Activated T-helper 2 cell treated with anti-CD3 and anti-CD28 coated beads, Interferon-gamma antibody, Interleukin-2, Interleukin-4, amounts not matched to agents 10 μg/mL and 5 μg/mL and 100 μg/mL, durations not matched to agents 14 hours and 24 hours and 36 hours (primary cell): Measurements from ENCODE around the gene LYST. TPM values are rescaled to one million over a fixed set of nuclear protein-coding genes. Genes with fewer than 3 reads are reported as not detected.
"Not testable (repeated sequence)": the region's sequence is repeated elsewhere in the genome, so short reads cannot be mapped to it uniquely, and the experiment has no call there.

Experiments used
- DNase-seq: peaks from one replicate; pipeline ENCODE4 v3.0.0; 2021; ENCODE audit warnings: low spot score
- H3K27ac Mint-ChIP-seq: one replicate; pipeline ENCODE4 v1.8.0; 2021; ENCODE audit warnings: mixed read lengths
- H3K27me3 Mint-ChIP-seq: one replicate; pipeline ENCODE4 v1.8.0; 2021; ENCODE audit warnings: low read depth, mixed read lengths
- H3K36me3 Mint-ChIP-seq: one replicate; pipeline ENCODE4 v1.8.0; 2021; ENCODE audit warnings: low read depth, mixed read lengths
- H3K4me1 Mint-ChIP-seq: one replicate; pipeline ENCODE4 v1.8.0; 2021; ENCODE audit warnings: low read depth, mixed read lengths
- H3K4me3 Mint-ChIP-seq: one replicate; pipeline ENCODE4 v1.8.0; 2021; ENCODE audit warnings: low read depth, mild to moderate bottlenecking, moderate library complexity, mixed read lengths
- H3K9me3 Mint-ChIP-seq: one replicate; pipeline ENCODE4 v1.8.0; 2021; ENCODE audit warnings: mixed read lengths
- intact Hi-C: fragments of 100-400 bp; cut with micrococcal nuclease; formaldehyde crosslinking; loops from one replicate; pipeline ENCODE4 v1.15.1; 2023
- total RNA-seq: library from RNA; stranded (reverse); gene quantifications from 2 replicates; pipeline ENCODE4 v1.2.3, GENCODE V29; 2022

The LYST gene
- total RNA-seq, 1 donor from 2014 or later: 98.6 TPM

DNA sequence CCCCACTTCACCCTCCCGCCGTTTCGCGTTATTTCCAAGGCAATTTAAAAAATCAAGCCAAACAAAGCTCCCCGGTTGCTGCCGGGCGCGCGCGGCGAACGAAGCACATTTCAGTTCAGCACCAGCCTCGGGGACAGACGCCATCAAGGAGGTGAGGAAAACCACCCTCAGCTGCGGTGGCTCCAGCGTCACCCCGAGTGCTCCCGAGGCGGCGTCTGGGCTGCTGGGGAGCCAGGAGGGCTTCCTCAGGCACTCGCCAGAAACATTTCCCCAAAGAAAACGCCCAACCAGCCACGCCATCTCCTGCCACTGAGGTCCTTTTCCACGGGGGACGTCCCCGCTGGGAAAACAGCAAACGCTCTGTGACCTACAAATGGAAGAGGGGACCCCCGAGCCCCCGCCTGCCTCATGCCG, 217.7 kb downstream of the LYST start:
- intact Hi-C loops: loop anchor here (10.0 kb wide), 1 partner anchor 484 kb away; the partner anchor contains the start of gene RBM34
- peak; percentile 50 for DNase-seq
- peaks cover 50% of the 10 kb centered on the region for H3K4me1 Mint-ChIP-seq
- H3K36me3 Mint-ChIP-seq: peaks cover 48% of the 10 kb centered on the region
- H3K27ac Mint-ChIP-seq: peak overlapping the region; percentile 92
- H3K27me3 Mint-ChIP-seq: peaks cover 45% of the 10 kb centered on the region
- H3K4me3 Mint-ChIP-seq: peak overlapping the region; percentile 93
- H3K9me3 Mint-ChIP-seq: no peaks in the 10 kb centered on the region

DNA sequence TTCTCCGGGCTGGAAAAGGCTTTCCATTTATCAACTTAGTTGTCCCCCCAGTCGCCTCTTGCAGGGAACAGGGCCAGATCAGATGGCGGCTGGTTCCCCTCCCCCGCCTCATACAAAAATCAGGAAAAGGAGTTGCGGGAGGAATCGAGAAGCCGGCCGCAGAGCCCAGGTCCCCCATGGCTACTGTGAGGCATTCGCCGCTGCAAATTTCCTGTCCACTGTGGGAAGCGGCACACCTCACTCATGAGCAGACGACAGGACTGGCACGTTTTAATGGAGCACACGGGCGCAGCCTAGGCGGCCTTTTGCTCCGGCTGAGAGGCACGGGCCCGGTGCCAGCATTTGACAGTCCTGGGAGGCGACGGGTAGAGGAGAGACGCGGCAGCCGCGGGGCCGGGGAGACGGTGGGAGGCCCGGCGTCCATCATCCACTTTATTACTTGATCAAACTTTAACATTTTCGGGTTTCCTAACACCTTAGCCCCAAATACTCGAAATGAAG, 218.2 kb downstream of the LYST start:
- peaks cover 55% of the 10 kb centered on the region for H3K4me1 Mint-ChIP-seq
- H3K9me3 Mint-ChIP-seq: no peaks in the 10 kb centered on the region
- H3K4me3 Mint-ChIP-seq: peak overlapping the region; percentile 93
- DNase-seq: no peak
- intact Hi-C loops: loop anchor here (10.0 kb wide), 1 partner anchor 484 kb away; the partner anchor contains the start of gene RBM34
- peak overlapping the region; percentile 92 for H3K27ac Mint-ChIP-seq
- peaks cover 53% of the 10 kb centered on the region for H3K36me3 Mint-ChIP-seq
- H3K27me3 Mint-ChIP-seq: peaks cover 43% of the 10 kb centered on the region

DNA sequence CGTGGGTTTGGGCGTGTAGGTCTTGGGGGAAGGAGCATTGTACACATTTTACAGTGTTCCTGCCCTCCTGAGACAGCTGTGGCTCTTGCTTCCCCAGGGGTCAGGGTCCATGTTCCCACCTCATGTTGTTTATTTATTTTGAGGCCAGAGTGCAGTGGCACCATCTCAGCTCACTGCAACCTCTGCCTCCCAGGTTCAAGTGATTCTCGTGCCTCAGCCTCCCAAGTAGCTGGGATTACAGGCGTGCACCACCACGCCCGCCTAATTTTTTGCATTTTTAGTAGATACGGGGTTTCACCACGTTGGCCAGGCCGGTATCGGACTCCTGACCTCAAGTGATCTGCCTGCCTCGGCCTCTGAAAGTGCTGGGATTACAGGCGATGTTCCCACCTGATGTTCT, 219.2 kb downstream of the LYST start:
- not testable (repeated sequence) for DNase-seq, H3K9me3 Mint-ChIP-seq, H3K27ac Mint-ChIP-seq
- Mint-ChIP-seq H3K27me3 (peaks cover 34% of the 10 kb centered on the region), H3K36me3 (peaks cover 62% of the 10 kb centered on the region), H3K4me1 (peaks cover 64% of the 10 kb centered on the region), H3K4me3 (peak overlapping the region; percentile 93)
- intact Hi-C loops: loop anchor here (1.0 to 10.0 kb wide), 2 partner anchors 14 to 483 kb away; partner anchors contain the start of gene RBM34

DNA sequence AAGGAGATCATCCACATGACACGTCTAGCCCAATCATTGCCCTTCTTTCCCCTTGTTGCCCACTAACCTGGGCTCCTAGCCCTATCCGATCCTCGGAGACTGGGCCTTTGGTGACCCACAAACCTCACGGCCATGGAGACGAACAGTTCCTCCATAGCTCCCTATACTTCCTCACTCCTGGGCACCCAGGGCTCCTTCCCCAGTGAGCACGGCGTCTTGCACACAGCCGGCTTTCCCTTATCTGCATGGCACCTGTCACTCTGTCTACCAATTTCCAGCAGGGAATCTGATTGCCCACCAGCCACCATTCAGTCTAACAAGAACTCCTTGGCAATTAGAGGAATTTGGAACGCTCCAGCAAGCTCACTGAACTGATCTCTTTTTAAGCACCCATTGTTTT, 220.2 kb downstream of the LYST start:
- no peaks in the 10 kb centered on the region for H3K9me3 Mint-ChIP-seq
- peak overlapping the region; percentile 93 for H3K4me3 Mint-ChIP-seq
- H3K36me3 Mint-ChIP-seq: peaks cover 65% of the 10 kb centered on the region
- H3K27me3 Mint-ChIP-seq: peaks cover 27% of the 10 kb centered on the region
- intact Hi-C loops: loop anchor here (10.0 kb wide), 1 partner anchor 482 kb away; the partner anchor contains the start of gene RBM34
- peak overlapping the region; percentile 67 for H3K27ac Mint-ChIP-seq
- H3K4me1 Mint-ChIP-seq: peaks cover 73% of the 10 kb centered on the region
- DNase-seq: no peak

DNA sequence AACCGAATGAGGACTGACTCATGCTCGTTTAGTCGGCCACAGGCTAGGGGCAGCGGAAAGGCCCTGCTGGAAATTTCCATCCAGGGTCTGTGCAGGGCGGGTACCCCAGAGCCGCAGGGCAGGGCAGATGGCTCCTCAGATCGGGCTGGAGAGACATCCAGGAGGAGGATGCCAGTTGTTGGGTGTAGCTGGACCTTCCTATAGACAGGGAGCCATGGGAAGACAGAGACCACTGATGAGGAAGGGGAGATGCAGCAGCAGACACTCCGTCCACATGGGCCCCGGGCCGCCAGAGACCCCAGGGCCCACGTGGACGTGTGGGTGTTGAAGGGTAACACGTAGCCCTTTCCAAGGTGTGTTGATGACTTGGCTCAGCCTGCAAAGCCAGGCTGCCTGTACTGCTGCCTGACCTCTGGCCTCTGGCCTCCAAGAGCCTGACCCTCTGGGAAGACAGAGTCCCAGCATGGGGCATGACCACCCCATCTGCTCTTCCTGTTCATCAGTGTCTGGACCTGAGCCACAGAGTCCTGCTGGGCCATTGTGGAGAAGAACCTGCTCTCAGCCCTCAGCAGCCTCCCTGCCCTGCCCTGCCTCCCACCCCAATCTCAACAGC, 221.9 kb downstream of the LYST start:
- intact Hi-C loops: loop anchor here (5.0 to 10.0 kb wide), 4 partner anchors 53 to 480 kb away; partner anchors contain the start of gene RBM34
- Mint-ChIP-seq H3K36me3 (peaks cover 64% of the 10 kb centered on the region), H3K4me1 (peaks cover 77% of the 10 kb centered on the region), H3K4me3 (no peak overlapping the region), H3K9me3 (no peaks in the 10 kb centered on the region), H3K27ac (peak overlapping the region; percentile 61), H3K27me3 (peaks cover 17% of the 10 kb centered on the region)
- no peak for DNase-seq

DNA sequence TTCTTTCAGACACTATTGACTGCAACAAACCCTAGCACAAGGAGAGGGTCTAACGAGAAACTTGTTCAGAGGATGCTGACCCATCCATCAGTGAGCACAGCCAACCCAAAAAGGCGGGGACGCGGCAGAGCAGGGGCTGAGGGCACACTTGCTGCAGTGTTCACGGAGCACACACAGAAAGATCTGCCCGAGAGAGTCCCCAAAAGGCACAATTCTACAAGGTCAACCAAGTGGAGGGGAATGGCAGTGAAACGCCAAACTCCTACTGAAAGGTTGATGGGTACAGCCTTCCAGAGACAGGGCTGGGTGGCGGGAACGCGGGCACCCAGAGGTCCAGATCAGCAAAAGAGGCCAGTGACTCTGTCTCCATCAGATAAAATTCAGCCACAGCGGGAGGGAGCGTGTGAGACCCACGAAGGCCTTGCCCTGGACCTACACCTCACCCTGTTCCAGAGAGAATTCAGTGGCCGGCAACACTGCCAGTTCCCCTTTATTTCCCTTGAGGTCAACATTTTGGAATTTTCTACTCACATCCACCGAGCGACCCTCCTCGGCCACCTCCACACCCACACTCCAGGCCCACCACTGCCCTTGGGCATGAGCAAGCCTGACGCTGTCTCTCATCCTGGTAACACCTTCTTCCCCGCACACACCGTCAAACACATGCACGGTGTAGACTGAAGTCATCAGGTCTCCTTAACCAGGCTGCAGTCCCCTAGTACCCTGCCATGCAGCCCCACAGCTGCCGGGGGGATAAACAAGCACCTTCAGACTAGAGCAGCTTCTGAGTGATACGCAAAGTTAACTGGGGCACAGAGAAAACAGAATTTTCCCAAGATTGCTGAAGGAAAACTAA, 222.6 kb downstream of the LYST start:
- Mint-ChIP-seq H3K4me1 (peaks cover 83% of the 10 kb centered on the region), H3K4me3 (no peak overlapping the region)
- intact Hi-C loops: loop anchor here (2.0 to 10.0 kb wide), 5 partner anchors 53 to 479 kb away; partner anchors contain the start of gene RBM34

DNA sequence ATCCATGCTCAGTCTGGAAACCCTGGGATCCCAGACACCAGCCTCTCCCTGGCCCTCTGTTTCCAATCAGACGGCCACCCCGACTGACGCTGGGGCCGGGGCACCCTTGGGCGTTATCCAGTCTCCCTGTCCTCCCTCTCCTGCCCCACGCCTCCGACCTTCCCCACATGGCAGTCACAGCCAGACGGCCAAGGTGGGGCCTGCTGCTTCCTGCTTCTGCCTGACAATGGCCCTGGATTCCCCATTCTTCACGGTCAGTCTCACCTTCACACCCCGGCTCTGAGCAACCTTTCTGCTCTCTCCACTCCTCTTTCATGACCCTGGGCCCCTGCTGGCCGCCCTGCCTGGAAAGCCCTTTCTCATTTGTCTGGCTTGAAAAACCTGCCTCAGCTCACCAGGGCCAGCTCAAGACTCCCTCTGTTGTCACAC, 223.7 kb downstream of the LYST start:
- Mint-ChIP-seq H3K27me3 (peaks cover 14% of the 10 kb centered on the region), H3K9me3 (no peaks in the 10 kb centered on the region), H3K27ac (peak overlapping the region; percentile 95), H3K4me3 (peak overlapping the region; percentile 65), H3K4me1 (peaks cover 77% of the 10 kb centered on the region), H3K36me3 (peaks cover 68% of the 10 kb centered on the region)
- intact Hi-C loops: loop anchor here (1.0 to 10.0 kb wide), 8 partner anchors 54 to 753 kb away; partner anchors contain the start of genes B3GALNT2 and RBM34
- DNase-seq: no peak

More for the DNA sequence above, 222.6 kb downstream of the LYST start:
- Mint-ChIP-seq H3K9me3 (no peaks in the 10 kb centered on the region), H3K27me3 (peaks cover 17% of the 10 kb centered on the region), H3K36me3 (peaks cover 71% of the 10 kb centered on the region), H3K27ac (peak overlapping the region; percentile 95)
- DNase-seq: no peak

DNA sequence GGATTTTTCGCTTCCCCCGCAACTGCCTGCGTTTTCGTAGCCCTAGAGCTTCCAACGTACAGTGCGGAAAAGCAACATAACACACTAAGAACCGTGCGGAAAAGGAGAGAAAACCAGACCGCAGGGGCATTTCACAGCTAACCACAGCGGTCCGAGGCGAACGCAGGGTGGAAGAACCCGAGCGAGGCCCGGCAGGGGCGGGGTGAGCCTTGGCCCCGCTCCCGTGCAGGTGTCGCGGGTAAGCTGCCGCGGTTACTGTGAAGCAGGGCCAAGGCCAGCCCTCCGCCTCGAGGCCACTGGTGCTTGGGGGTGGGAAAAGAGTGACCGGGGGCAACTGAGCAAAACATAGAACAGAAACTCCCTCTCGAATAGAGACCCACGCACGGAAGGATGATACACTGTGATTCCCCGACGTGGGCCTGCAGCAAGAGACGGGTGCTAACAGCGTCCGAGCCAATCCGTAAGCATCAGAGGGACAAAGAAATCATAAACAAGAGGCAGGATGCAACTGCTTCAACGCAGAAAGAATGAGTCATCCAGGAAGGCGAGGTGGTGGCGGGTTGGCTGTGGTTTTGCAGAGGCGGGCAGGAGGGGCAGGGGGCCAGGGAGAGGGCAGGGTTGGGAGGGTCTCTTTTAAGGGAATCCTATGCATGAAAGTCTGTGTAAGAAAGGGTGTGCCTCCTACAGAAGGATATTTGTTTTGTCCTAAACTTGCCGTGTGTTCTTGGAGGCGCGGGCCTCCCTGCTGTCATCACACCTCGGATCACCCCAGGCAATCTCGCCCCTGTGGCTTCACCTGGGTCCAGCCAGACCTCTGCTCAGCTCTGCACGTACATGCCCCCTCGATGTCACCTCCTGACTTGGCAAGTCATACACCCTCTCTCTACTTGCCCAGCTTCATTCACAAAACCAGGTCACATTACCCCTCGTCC, 224.4 kb downstream of the LYST start:
- intact Hi-C loops: loop anchor here (1.0 to 10.0 kb wide), 8 partner anchors 55 to 754 kb away; partner anchors contain the start of genes B3GALNT2 and RBM34
- Mint-ChIP-seq H3K4me3 (peak overlapping the region; percentile 65), H3K9me3 (no peaks in the 10 kb centered on the region), H3K27ac (peak overlapping the region; percentile 95), H3K4me1 (peaks cover 73% of the 10 kb centered on the region), H3K27me3 (peaks cover 11% of the 10 kb centered on the region), H3K36me3 (peaks cover 63% of the 10 kb centered on the region)
- peak; percentile 75 for DNase-seq

DNA sequence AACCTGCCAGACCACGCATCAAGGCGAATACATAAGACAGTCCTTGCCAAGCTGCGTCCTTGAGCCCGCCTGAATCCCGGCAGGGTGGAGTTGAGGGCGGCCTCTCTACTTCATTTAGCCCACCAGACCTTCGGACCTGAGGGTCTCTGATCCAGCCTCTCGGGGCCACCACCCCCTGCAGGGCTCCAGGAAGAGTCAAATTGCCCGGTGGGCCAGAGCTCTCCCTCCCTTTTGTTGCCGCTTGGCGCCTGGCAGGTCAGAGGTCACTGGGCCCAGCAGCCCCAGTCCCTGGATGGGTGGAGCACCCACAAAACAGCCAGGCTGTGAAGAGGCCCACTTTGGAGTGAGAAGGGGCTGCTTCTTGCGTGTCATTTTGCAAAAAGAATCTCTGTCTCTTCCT, 226.1 kb downstream of the LYST start:
- no peaks in the 10 kb centered on the region for H3K9me3 Mint-ChIP-seq
- H3K27ac Mint-ChIP-seq: peak overlapping the region; percentile 95
- H3K36me3 Mint-ChIP-seq: peaks cover 49% of the 10 kb centered on the region
- H3K27me3 Mint-ChIP-seq: no peaks in the 10 kb centered on the region
- peaks cover 57% of the 10 kb centered on the region for H3K4me1 Mint-ChIP-seq
- H3K4me3 Mint-ChIP-seq: no peak overlapping the region
- intact Hi-C loops: loop anchor here (5.0 to 10.0 kb wide), 4 partner anchors 57 to 476 kb away; partner anchors contain the start of gene RBM34
- no peak for DNase-seq

DNA sequence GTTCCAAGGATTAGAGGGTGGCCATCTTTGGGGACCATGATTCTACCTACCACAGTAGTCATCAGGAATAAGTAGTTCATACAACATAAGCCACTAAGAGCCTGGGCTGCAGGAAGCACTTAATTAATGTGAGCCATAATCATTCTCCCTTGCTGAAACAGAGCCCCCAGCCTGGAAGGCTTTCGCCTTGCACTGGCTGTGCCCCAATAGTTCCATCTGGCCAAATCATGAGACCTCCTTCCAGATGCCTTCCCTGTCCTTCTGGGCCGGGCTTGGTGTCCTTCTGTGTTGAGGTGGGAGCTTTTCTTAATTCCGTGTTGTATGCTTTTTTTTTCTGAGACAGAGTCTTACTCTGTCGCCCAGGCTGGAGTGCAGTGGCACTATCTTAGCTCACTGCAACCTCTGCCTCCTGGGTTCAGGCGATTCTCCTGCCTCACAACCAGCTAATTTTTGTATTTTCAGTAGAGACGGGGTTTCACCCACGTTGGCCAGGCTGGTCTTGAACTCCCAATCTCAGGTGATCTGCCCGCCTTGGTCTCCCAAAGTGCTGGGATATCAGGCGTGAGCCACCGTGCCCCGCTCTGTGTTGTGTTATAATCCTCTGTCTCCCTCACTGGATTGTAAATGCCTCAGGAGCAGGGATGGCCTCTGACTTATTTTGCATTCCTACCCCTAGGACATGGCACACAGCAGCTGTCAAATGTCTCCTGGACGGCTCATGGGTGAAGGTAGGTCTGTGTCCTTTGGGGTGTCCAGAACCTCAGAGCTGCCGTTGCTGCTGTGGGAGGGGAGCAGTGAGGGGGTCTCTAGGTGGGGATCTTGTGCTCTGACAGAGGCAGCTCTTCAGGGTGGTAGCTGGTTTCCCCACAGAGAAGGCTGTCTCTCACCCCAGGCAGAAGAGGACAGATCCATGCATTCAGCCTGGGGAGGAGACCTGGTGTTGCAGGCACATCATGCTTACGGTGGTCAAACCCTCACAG, 227.2 kb downstream of the LYST start:
- Mint-ChIP-seq H3K4me3 (peak overlapping the region; percentile 10), H3K4me1 (peaks cover 48% of the 10 kb centered on the region), H3K36me3 (peaks cover 44% of the 10 kb centered on the region), H3K9me3 (no peaks in the 10 kb centered on the region), H3K27me3 (no peaks in the 10 kb centered on the region), H3K27ac (peak overlapping the region; percentile 58)
- no peak for DNase-seq
- intact Hi-C loops: loop anchor here (5.0 to 10.0 kb wide), 4 partner anchors 58 to 475 kb away; partner anchors contain the start of gene RBM34

DNA sequence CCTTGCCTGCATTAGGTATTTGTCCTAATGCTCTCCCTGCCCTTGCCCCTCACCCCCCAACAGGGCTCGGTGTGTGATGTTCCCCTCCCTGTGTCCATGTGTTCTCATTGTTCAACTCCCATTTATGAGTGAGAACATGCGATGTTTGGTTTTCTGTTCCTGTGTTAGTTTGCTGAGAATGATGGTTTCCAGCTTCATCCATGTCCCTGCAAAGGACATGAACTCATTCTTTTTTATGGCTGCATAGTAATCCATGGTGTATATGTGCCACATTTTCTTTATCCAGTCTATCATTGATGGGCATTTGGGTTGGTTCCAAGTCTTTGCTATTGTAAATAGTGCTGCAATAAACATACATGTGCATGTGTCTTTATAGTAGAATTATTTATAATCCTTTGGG, 228.1 kb downstream of the LYST start:
- Mint-ChIP-seq H3K36me3 (peaks cover 41% of the 10 kb centered on the region), H3K4me1 (peaks cover 44% of the 10 kb centered on the region)
- H3K4me3 Mint-ChIP-seq, intact Hi-C loops, DNase-seq, H3K9me3 Mint-ChIP-seq, H3K27me3 Mint-ChIP-seq, H3K27ac Mint-ChIP-seq: not testable (repeated sequence)
